ENCODE measurements around the gene RND3.

Gene RND3

GRCh38 chr2:150528861-150529801, 41.7 kb upstream of the RND3 start:
- no peak for TF ChIP-seq CTCF (IDR thresholded peaks at IDR 0.05; ENCODE audit: low read depth, low read length, missing control alignments)
- peak overlapping the region; percentile 5; the same call in 1 of the 2 replicates for H3K4me3 ChIP-seq (replicated peaks; ENCODE audit: low read depth, low read length)
- DNase-seq (ENCODE audit: extremely low read depth, low read depth), result peak; percentile 33

- DNase-seq (ENCODE audit: extremely low read depth, low read depth), result peak; percentile 82
- no peak for TF ChIP-seq CTCF (IDR thresholded peaks at IDR 0.05; ENCODE audit: low read depth, low read length, missing control alignments)
- no peak overlapping the region for H3K4me3 ChIP-seq (replicated peaks; ENCODE audit: low read depth, low read length)
Observed at GRCh38 chr2:150526827-150527226, 39.4 kb upstream of the RND3 start.

GRCh38 chr2:150526006-150526405, 38.5 kb upstream of the RND3 start:
- no peak overlapping the region for H3K4me3 ChIP-seq (replicated peaks; ENCODE audit: low read depth, low read length)
- TF ChIP-seq CTCF (IDR thresholded peaks at IDR 0.05; ENCODE audit: low read depth, low read length, missing control alignments), result no peak
- DNase-seq (ENCODE audit: extremely low read depth, low read depth), result no peak

- no peak overlapping the region for H3K4me3 ChIP-seq (replicated peaks; ENCODE audit: low read depth, low read length)
- TF ChIP-seq CTCF (IDR thresholded peaks at IDR 0.05; ENCODE audit: low read depth, low read length, missing control alignments), result no peak
- no peak for DNase-seq (ENCODE audit: extremely low read depth, low read depth)
Observed at GRCh38 chr2:150522269-150522668, 34.8 kb upstream of the RND3 start.

- no peak for TF ChIP-seq CTCF (IDR thresholded peaks at IDR 0.05; ENCODE audit: low read depth, low read length, missing control alignments)
- H3K4me3 ChIP-seq (replicated peaks; ENCODE audit: low read depth, low read length), result no peak overlapping the region
- no peak for DNase-seq (ENCODE audit: extremely low read depth, low read depth)
Observed at GRCh38 chr2:150520887-150521664, 33.6 kb upstream of the RND3 start.

GRCh38 chr2:150520033-150520432, 32.6 kb upstream of the RND3 start:
- no peak for TF ChIP-seq CTCF (IDR thresholded peaks at IDR 0.05; ENCODE audit: low read depth, low read length, missing control alignments)
- no peak overlapping the region for H3K4me3 ChIP-seq (replicated peaks; ENCODE audit: low read depth, low read length)
- DNase-seq (ENCODE audit: extremely low read depth, low read depth), result no peak
